IMR-90 (cell line): ENCODE data around the gene NT5C1B. TPM values are rescaled to one million over a fixed set of nuclear protein-coding genes. Genes with fewer than 3 reads are reported as not detected.

Source experiments
- ATAC-seq: fragments of 200-7000 bp; cut with Tn5 transposase; 2 replicates; pipeline ENCODE4 v1.9.1; 2020; ENCODE audit warnings: low read depth, mild to moderate bottlenecking, moderate library complexity
- BruUV-seq: library from RNA; stranded (reverse); fragments of 400-500 nt; replicated peaks from 2 replicates; lab custom pipeline; 2021; lab: Mats Ljungman, UMichigan
- CTCF ChIA-PET: fragments of 300-600 bp; formaldehyde crosslinking; extraction: SDS; loops from one replicate; lab custom pipeline; 2021; ENCODE audit warnings: antibody characterized with exemption; lab: Yijun Ruan, JAX
- POLR2A ChIA-PET: fragments of 300-600 bp; sonication (Branson Sonifier 250); formaldehyde crosslinking; loops from one replicate; lab custom pipeline; 2022; ENCODE audit warnings: antibody characterized with exemption; ENCODE audit not compliant: unreplicated experiment; lab: Charles Lee
- DNase-seq: peaks from one replicate; pipeline ENCODE4 v3.0.0; 2013
- H2AFZ ChIP-seq: replicated peaks from 2 replicates; pipeline ENCODE3; 2013; ENCODE audit warnings: low read length, mild to moderate bottlenecking; ENCODE audit not compliant: poor library complexity
- H2AK5ac ChIP-seq: 2 replicates; pipeline ENCODE4 v1.6.1; 2013; ENCODE audit warnings: low read depth, low read length, inconsistent platforms
- H2AK9ac ChIP-seq: replicated peaks from 2 replicates; pipeline ENCODE3; 2013; ENCODE audit warnings: mild to moderate bottlenecking, low read depth, low read length, moderate library complexity; ENCODE audit not compliant: poor library complexity
- H2BK120ac ChIP-seq: 2 replicates; pipeline ENCODE4 v1.6.1; 2013; ENCODE audit warnings: low read depth, low read length, inconsistent platforms
- H2BK15ac ChIP-seq: 3 replicates; pipeline ENCODE4 v1.6.1; 2013; ENCODE audit warnings: low read depth, low read length, inconsistent platforms
- H2BK20ac ChIP-seq: 2 replicates; pipeline ENCODE4 v1.6.1; 2013; ENCODE audit warnings: low read depth, mild to moderate bottlenecking, inconsistent platforms, low read length, moderate library complexity
- H2BK5ac ChIP-seq: 2 replicates; pipeline ENCODE4 v1.6.1; 2013; ENCODE audit warnings: mild to moderate bottlenecking, low read depth, low read length, inconsistent platforms; ENCODE audit not compliant: poor library complexity, severe bottlenecking
- H3K14ac ChIP-seq: replicated peaks from 2 replicates; pipeline ENCODE4 v1.6.1; 2013; ENCODE audit warnings: low read depth, low read length, inconsistent platforms
- H3K18ac ChIP-seq: 2 replicates; pipeline ENCODE4 v1.6.1; 2013; ENCODE audit warnings: low read depth, low read length, control low read depth
- H3K23ac ChIP-seq: 2 replicates; pipeline ENCODE4 v1.6.1; 2013; ENCODE audit warnings: low read depth, low read length, inconsistent platforms
- H3K27ac ChIP-seq: 2 replicates; pipeline ENCODE4 v1.5.1; 2013; ENCODE audit warnings: mild to moderate bottlenecking, control low read depth, low read length; ENCODE audit not compliant: insufficient read depth
- H3K27me3 ChIP-seq: 2 replicates; pipeline ENCODE4 v1.6.1; 2013; ENCODE audit warnings: low read length; ENCODE audit not compliant: control insufficient read depth, insufficient read depth
- H3K36me3 ChIP-seq: 2 replicates; pipeline ENCODE4 v1.6.1; 2013; ENCODE audit warnings: low read length, mixed read lengths; ENCODE audit not compliant: control insufficient read depth, insufficient read depth
- H3K4ac ChIP-seq: 2 replicates; pipeline ENCODE4 v1.6.1; 2013; ENCODE audit warnings: low read depth, low read length, inconsistent platforms
- H3K4me1 ChIP-seq: 2 replicates; pipeline ENCODE4 v1.6.1; 2013; ENCODE audit warnings: low read length, mixed read lengths; ENCODE audit not compliant: control insufficient read depth, insufficient read depth
- H3K4me2 ChIP-seq: 2 replicates; pipeline ENCODE4 v1.6.1; 2013; ENCODE audit warnings: low read depth, mild to moderate bottlenecking, control low read depth, low read length, moderate library complexity
- H3K4me3 ChIP-seq: 2 replicates; pipeline ENCODE4 v1.5.1; 2013; ENCODE audit warnings: low read depth, mild to moderate bottlenecking, control low read depth, low read length, moderate library complexity; ENCODE audit not compliant: insufficient read depth
- H3K56ac ChIP-seq: 2 replicates; pipeline ENCODE4 v1.6.1; 2013; ENCODE audit warnings: low read length, inconsistent platforms; ENCODE audit not compliant: insufficient read depth; ENCODE audit errors: extremely low read depth
- H3K79me1 ChIP-seq, 2 experiments: 2 replicates each; pipeline ENCODE4 v1.6.1; 2013; ENCODE audit warnings: low read length in 2 of 2, inconsistent platforms in 1 of 2, low read depth in 1 of 2
- H3K9ac ChIP-seq: 2 replicates; pipeline ENCODE4 v1.6.1; 2013; ENCODE audit warnings: low read depth, low read length, control low read depth
- H3K9me1 ChIP-seq: 2 replicates; pipeline ENCODE4 v1.6.1; 2013; ENCODE audit warnings: low read length, inconsistent platforms; ENCODE audit not compliant: insufficient read depth
- H3K9me3 ChIP-seq: 2 replicates; pipeline ENCODE4 v1.6.1; 2013; ENCODE audit warnings: low read length; ENCODE audit not compliant: control insufficient read depth, insufficient read depth
- H4K20me1 ChIP-seq: 2 replicates; pipeline ENCODE4 v1.6.1; 2013; ENCODE audit warnings: low read length, inconsistent platforms; ENCODE audit not compliant: insufficient read depth
- H4K5ac ChIP-seq: 2 replicates; pipeline ENCODE4 v1.6.1; 2013; ENCODE audit warnings: mild to moderate bottlenecking, low read depth, low read length, control low read depth
- H4K8ac ChIP-seq, 2 experiments: 2 replicates each; pipeline ENCODE4 v1.6.1; 2013; ENCODE audit warnings: low read depth in 2 of 2, low read length in 2 of 2, control low read depth in 1 of 2, inconsistent platforms in 1 of 2
- H4K91ac ChIP-seq: 2 replicates; pipeline ENCODE4 v1.6.1; 2013; ENCODE audit warnings: low read depth, low read length, inconsistent platforms; ENCODE audit not compliant: insufficient read depth
- BHLHE40 ChIP-seq: fragments of 150-350 bp; IDR thresholded peaks from 2 replicates; pipeline ENCODE4 v1.6.1; 2016; ENCODE audit warnings: mild to moderate bottlenecking, low read depth, low read length
- CTCF ChIP-seq: conservative IDR thresholded peaks from 2 replicates; pipeline ENCODE4 v1.5.1; 2012; ENCODE audit warnings: mild to moderate bottlenecking, low read depth, low read length, improper control_type of control experiment
- FOS ChIP-seq: fragments of 150-350 bp; IDR thresholded peaks from 2 replicates; pipeline ENCODE4 v1.6.1; 2016; ENCODE audit warnings: low read depth, low read length
- MAFK ChIP-seq: IDR thresholded peaks from 2 replicates; pipeline ENCODE4 v1.6.1; 2012; ENCODE audit warnings: low read depth, low read length, improper control_type of control experiment
- MAZ ChIP-seq: IDR thresholded peaks from 2 replicates; pipeline ENCODE4 v1.6.1; 2012; ENCODE audit warnings: low read depth, mild to moderate bottlenecking, low read length, improper control_type of control experiment, moderate library complexity, borderline replicate concordance
- MXI1 ChIP-seq: IDR thresholded peaks from 2 replicates; pipeline ENCODE4 v1.6.1; 2012; ENCODE audit warnings: low read depth, mild to moderate bottlenecking, low read length, moderate library complexity, borderline replicate concordance
- POLR2A ChIP-seq: IDR thresholded peaks from 2 replicates; pipeline ENCODE4 v1.6.1; 2012; ENCODE audit warnings: mild to moderate bottlenecking, low read depth, low read length
- RAD21 ChIP-seq: IDR thresholded peaks from 2 replicates; pipeline ENCODE4 v1.6.1; 2012; ENCODE audit warnings: low read length, improper control_type of control experiment
- RCOR1 ChIP-seq: IDR thresholded peaks from 2 replicates; pipeline ENCODE4 v1.6.1; 2012; ENCODE audit warnings: mild to moderate bottlenecking, low read length, improper control_type of control experiment; ENCODE audit not compliant: insufficient replicate concordance
- SMC3 ChIP-seq: fragments of 150-350 bp; IDR thresholded peaks from 2 replicates; pipeline ENCODE4 v1.6.1; 2016; ENCODE audit warnings: low read depth, mild to moderate bottlenecking, antibody characterized with exemption, low read length, moderate library complexity
- WGBS, 2 experiments: methylation state at CpG; one replicate each; pipeline versions ENCODE4 v1.1.5 to v1.1.7; 2013; ENCODE audit warnings: missing lambda C conversion rate in 2 of 2; ENCODE audit not compliant: insufficient read length in 1 of 2; ENCODE audit errors: extremely low coverage in 2 of 2; 5-methylcytosine and 5-hydroxymethylcytosine counted together
- dilution Hi-C: fragments of 300-500 bp; cut with HindIII; formaldehyde crosslinking; loops from one replicate; pipeline ENCODE4 v1.14.3; 2018; ENCODE audit warnings: low sequenced_read_pairs; ENCODE audit not compliant: unreplicated experiment
- in situ Hi-C: fragments of 300-500 bp; cut with MboI; formaldehyde crosslinking; loops from 3 replicates; pipeline ENCODE4 v1.14.3; 2019; ENCODE audit warnings: low sequenced_read_pairs, inconsistent platforms, mixed read lengths
- intact Hi-C: fragments of 100-400 bp; cut with micrococcal nuclease; formaldehyde crosslinking; loops from 2 replicates; pipeline ENCODE4 v1.10.0; 2022
- polyA plus RNA-seq, 3 experiments: library from polyadenylated mRNA; depleted of rRNA; stranded (reverse); fragments of >200 nt; gene quantifications; 2 replicates each; pipeline ENCODE4 v1.2.3, GENCODE V29; 2012; ENCODE audit warnings: low replicate concordance in 1 of 3
- total RNA-seq: library from RNA; depleted of rRNA; stranded (reverse); fragments of >200 nt; gene quantifications from 2 replicates; pipeline ENCODE4 v1.2.3, GENCODE V29; 2012

NT5C1B gene
- total and polyA plus RNA-seq, 2 of the 4 experiments (the other 2 are of a cell fraction), result not detected

DNA sequence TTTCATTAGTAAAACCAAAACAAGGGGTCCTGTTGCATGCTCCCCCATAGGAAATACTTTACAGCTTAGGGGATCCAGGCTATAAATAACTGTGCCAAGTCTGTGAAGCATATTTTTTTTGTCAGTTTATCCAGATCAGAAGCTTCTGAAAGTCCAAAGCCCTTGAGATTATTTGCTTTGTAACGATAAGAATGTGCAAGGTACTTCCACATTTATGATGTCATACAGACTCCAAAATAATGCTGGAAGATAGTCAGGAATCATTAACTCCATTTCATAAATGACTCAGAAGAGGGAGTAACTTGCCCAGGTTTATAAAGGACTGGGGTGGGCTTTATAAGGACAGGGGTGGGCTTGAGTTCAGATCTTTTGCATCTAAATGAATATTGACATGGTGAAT is 58.2 kb downstream of the NT5C1B start:
- Histone ChIP-seq H3K27me3 (peaks cover 1% of the 10 kb centered on the region; the same call in 1 of the 2 replicates), H3K14ac (no peak overlapping the region), H3K4me3 (no peak overlapping the region), H3K4me1 (no peaks in the 10 kb centered on the region), H4K5ac (no peak overlapping the region), H3K36me3 (no peaks in the 10 kb centered on the region), H3K9me3 (no peaks in the 10 kb centered on the region), H3K4ac (no peak overlapping the region), H2BK120ac (no peak overlapping the region), H2AK5ac (no peak overlapping the region), H3K56ac (no peak overlapping the region), H4K20me1 (no peaks in the 10 kb centered on the region), H3K79me1 (no peaks in the 10 kb centered on the region), H4K8ac (no peak overlapping the region), H2BK5ac (no peak overlapping the region), H4K91ac (no peak overlapping the region), H3K23ac (no peak overlapping the region), H3K4me2 (no peak overlapping the region), H3K18ac (no peak overlapping the region), H2BK15ac (no peak overlapping the region), H2BK20ac (no peak overlapping the region), H2AK9ac (no peak overlapping the region), H3K9ac (no peak overlapping the region), H2AFZ (no peak overlapping the region), H3K27ac (no peak overlapping the region), H3K9me1 (no peaks in the 10 kb centered on the region)
- DNase-seq (no peak), ATAC-seq (no peak)
- in situ Hi-C loops, result no loop called here
- ChIA-PET POLR2A (no interaction called here), CTCF (no interaction called here)
- WGBS, 2 experiments, result no CpG with 5 or more reads among the region's 1 CpG
- intact Hi-C loops, result no loop called here
- no peak for TF ChIP-seq MAFK
- TF ChIP-seq CTCF, result no peak
- no peak for TF ChIP-seq MAZ
- TF ChIP-seq MXI1, result no peak
- TF ChIP-seq RCOR1, result no peak
- TF ChIP-seq SMC3, result no peak
- TF ChIP-seq FOS, result no peak
- no peak for TF ChIP-seq RAD21
- no peak for TF ChIP-seq BHLHE40
- no peak for TF ChIP-seq POLR2A
- no TSS peak for BruUV-seq
- dilution Hi-C loops, result no loop called here
